Measurements from ENCODE around the gene MAPT.

The MAPT gene

GRCh38 chr17:45986056-45986455, 91.7 kb downstream of the MAPT start:
- no peak for DNase-seq (ENCODE audit: low read depth in 2 of 2, low spot score in 1 of 2)

GRCh38 chr17:45987706-45988105, 93.4 kb downstream of the MAPT start:
- no peak for DNase-seq (ENCODE audit: low read depth in 2 of 2, low spot score in 1 of 2)

- no peak for DNase-seq (ENCODE audit: low read depth in 2 of 2, low spot score in 1 of 2)
Measured at GRCh38 chr17:45989759-45990158, 95.4 kb downstream of the MAPT start.

- no peak for DNase-seq (ENCODE audit: low read depth in 2 of 2, low spot score in 1 of 2)
Measured at GRCh38 chr17:45990886-45991285, 96.5 kb downstream of the MAPT start.

- no peak for DNase-seq (ENCODE audit: low read depth in 2 of 2, low spot score in 1 of 2)
Measured at GRCh38 chr17:45991341-45991740, 97.0 kb downstream of the MAPT start.

- no peak for DNase-seq (ENCODE audit: low read depth in 2 of 2, low spot score in 1 of 2)
Measured at GRCh38 chr17:45992175-45992574, 97.8 kb downstream of the MAPT start.

GRCh38 chr17:45992904-45993303, 98.5 kb downstream of the MAPT start:
- no peak for DNase-seq (ENCODE audit: low read depth in 2 of 2, low spot score in 1 of 2)

GRCh38 chr17:45993962-45994627, 99.7 kb downstream of the MAPT start:
- DNase-seq (ENCODE audit: low read depth in 2 of 2, low spot score in 1 of 2): no peak

- no peak for DNase-seq (ENCODE audit: low read depth in 2 of 2, low spot score in 1 of 2)
Measured at GRCh38 chr17:45994987-45995386, 100.6 kb downstream of the MAPT start.

GRCh38 chr17:45995627-45996270, 101.4 kb downstream of the MAPT start:
- DNase-seq (ENCODE audit: low read depth in 2 of 2, low spot score in 1 of 2): no peak

GRCh38 chr17:45996282-45996937, 102.1 kb downstream of the MAPT start:
- DNase-seq (ENCODE audit: low read depth in 2 of 2, low spot score in 1 of 2): no peak

GRCh38 chr17:45997166-45997565, 102.8 kb downstream of the MAPT start:
- no peak for DNase-seq (ENCODE audit: low read depth in 2 of 2, low spot score in 1 of 2)

GRCh38 chr17:45997624-45998023, 103.3 kb downstream of the MAPT start:
- DNase-seq (ENCODE audit: low read depth in 2 of 2, low spot score in 1 of 2): no peak

- no peak for DNase-seq (ENCODE audit: low read depth in 2 of 2, low spot score in 1 of 2)
Measured at GRCh38 chr17:45998987-45999899, 104.9 kb downstream of the MAPT start, which contains the start of gene STH. Gene STH (plus strand): TSS chr17:45999250. CDS start chr17:45999280, 30 bp downstream.

- DNase-seq (ENCODE audit: low read depth in 2 of 2, low spot score in 1 of 2): no peak
Measured at GRCh38 chr17:45999900-46000290, 105.5 kb downstream of the MAPT start.

GRCh38 chr17:46000292-46000691, 105.9 kb downstream of the MAPT start:
- DNase-seq (ENCODE audit: low read depth in 2 of 2, low spot score in 1 of 2): no peak

GRCh38 chr17:46000757-46001156, 106.4 kb downstream of the MAPT start:
- DNase-seq (ENCODE audit: low read depth in 2 of 2, low spot score in 1 of 2): no peak

GRCh38 chr17:46001390-46002310, 107.3 kb downstream of the MAPT start:
- DNase-seq (ENCODE audit: low read depth in 2 of 2, low spot score in 1 of 2): no peak

- peak; percentile 44 to 61 for DNase-seq (ENCODE audit: low read depth in 2 of 2, low spot score in 1 of 2)
Measured at GRCh38 chr17:46002311-46002972, 108.1 kb downstream of the MAPT start.

GRCh38 chr17:46002973-46003316, 108.6 kb downstream of the MAPT start:
- no peak for DNase-seq (ENCODE audit: low read depth in 2 of 2, low spot score in 1 of 2)
